IMR-90 (cell line): ENCODE results near the gene GABBR2. TPM values are rescaled to one million over a fixed set of nuclear protein-coding genes. Genes with fewer than 3 reads are reported as not detected.

Experiments
- ATAC-seq: fragments of 200-7000 bp; cut with Tn5 transposase; 2 replicates; pipeline ENCODE4 v1.9.1; 2020; ENCODE audit warnings: low read depth, mild to moderate bottlenecking, moderate library complexity
- BruUV-seq: library from RNA; stranded (reverse); fragments of 400-500 nt; replicated peaks from 2 replicates; lab custom pipeline; 2021; lab: Mats Ljungman, UMichigan
- CTCF ChIA-PET: fragments of 300-600 bp; formaldehyde crosslinking; extraction: SDS; loops from one replicate; lab custom pipeline; 2021; ENCODE audit warnings: antibody characterized with exemption; lab: Yijun Ruan, JAX
- POLR2A ChIA-PET: fragments of 300-600 bp; sonication (Branson Sonifier 250); formaldehyde crosslinking; loops from one replicate; lab custom pipeline; 2022; ENCODE audit warnings: antibody characterized with exemption; ENCODE audit not compliant: unreplicated experiment; lab: Charles Lee
- DNase-seq: peaks from one replicate; pipeline ENCODE4 v3.0.0; 2013
- H2AFZ ChIP-seq: replicated peaks from 2 replicates; pipeline ENCODE3; 2013; ENCODE audit warnings: low read length, mild to moderate bottlenecking; ENCODE audit not compliant: poor library complexity
- H2AK5ac ChIP-seq: 2 replicates; pipeline ENCODE4 v1.6.1; 2013; ENCODE audit warnings: low read depth, low read length, inconsistent platforms
- H2AK9ac ChIP-seq: replicated peaks from 2 replicates; pipeline ENCODE3; 2013; ENCODE audit warnings: mild to moderate bottlenecking, low read depth, low read length, moderate library complexity; ENCODE audit not compliant: poor library complexity
- H2BK120ac ChIP-seq: 2 replicates; pipeline ENCODE4 v1.6.1; 2013; ENCODE audit warnings: low read depth, low read length, inconsistent platforms
- H2BK15ac ChIP-seq: 3 replicates; pipeline ENCODE4 v1.6.1; 2013; ENCODE audit warnings: low read depth, low read length, inconsistent platforms
- H2BK20ac ChIP-seq: 2 replicates; pipeline ENCODE4 v1.6.1; 2013; ENCODE audit warnings: low read depth, mild to moderate bottlenecking, inconsistent platforms, low read length, moderate library complexity
- H2BK5ac ChIP-seq: 2 replicates; pipeline ENCODE4 v1.6.1; 2013; ENCODE audit warnings: mild to moderate bottlenecking, low read depth, low read length, inconsistent platforms; ENCODE audit not compliant: poor library complexity, severe bottlenecking
- H3K14ac ChIP-seq: replicated peaks from 2 replicates; pipeline ENCODE4 v1.6.1; 2013; ENCODE audit warnings: low read depth, low read length, inconsistent platforms
- H3K18ac ChIP-seq: 2 replicates; pipeline ENCODE4 v1.6.1; 2013; ENCODE audit warnings: low read depth, low read length, control low read depth
- H3K23ac ChIP-seq: 2 replicates; pipeline ENCODE4 v1.6.1; 2013; ENCODE audit warnings: low read depth, low read length, inconsistent platforms
- H3K27ac ChIP-seq: 2 replicates; pipeline ENCODE4 v1.5.1; 2013; ENCODE audit warnings: mild to moderate bottlenecking, control low read depth, low read length; ENCODE audit not compliant: insufficient read depth
- H3K27me3 ChIP-seq: 2 replicates; pipeline ENCODE4 v1.6.1; 2013; ENCODE audit warnings: low read length; ENCODE audit not compliant: control insufficient read depth, insufficient read depth
- H3K36me3 ChIP-seq: 2 replicates; pipeline ENCODE4 v1.6.1; 2013; ENCODE audit warnings: low read length, mixed read lengths; ENCODE audit not compliant: control insufficient read depth, insufficient read depth
- H3K4ac ChIP-seq: 2 replicates; pipeline ENCODE4 v1.6.1; 2013; ENCODE audit warnings: low read depth, low read length, inconsistent platforms
- H3K4me1 ChIP-seq: 2 replicates; pipeline ENCODE4 v1.6.1; 2013; ENCODE audit warnings: low read length, mixed read lengths; ENCODE audit not compliant: control insufficient read depth, insufficient read depth
- H3K4me2 ChIP-seq: 2 replicates; pipeline ENCODE4 v1.6.1; 2013; ENCODE audit warnings: low read depth, mild to moderate bottlenecking, control low read depth, low read length, moderate library complexity
- H3K4me3 ChIP-seq: 2 replicates; pipeline ENCODE4 v1.5.1; 2013; ENCODE audit warnings: low read depth, mild to moderate bottlenecking, control low read depth, low read length, moderate library complexity; ENCODE audit not compliant: insufficient read depth
- H3K56ac ChIP-seq: 2 replicates; pipeline ENCODE4 v1.6.1; 2013; ENCODE audit warnings: low read length, inconsistent platforms; ENCODE audit not compliant: insufficient read depth; ENCODE audit errors: extremely low read depth
- H3K79me1 ChIP-seq, 2 experiments: 2 replicates each; pipeline ENCODE4 v1.6.1; 2013; ENCODE audit warnings: low read length in 2 of 2, inconsistent platforms in 1 of 2, low read depth in 1 of 2
- H3K9ac ChIP-seq: 2 replicates; pipeline ENCODE4 v1.6.1; 2013; ENCODE audit warnings: low read depth, low read length, control low read depth
- H3K9me1 ChIP-seq: 2 replicates; pipeline ENCODE4 v1.6.1; 2013; ENCODE audit warnings: low read length, inconsistent platforms; ENCODE audit not compliant: insufficient read depth
- H3K9me3 ChIP-seq: 2 replicates; pipeline ENCODE4 v1.6.1; 2013; ENCODE audit warnings: low read length; ENCODE audit not compliant: control insufficient read depth, insufficient read depth
- H4K20me1 ChIP-seq: 2 replicates; pipeline ENCODE4 v1.6.1; 2013; ENCODE audit warnings: low read length, inconsistent platforms; ENCODE audit not compliant: insufficient read depth
- H4K5ac ChIP-seq: 2 replicates; pipeline ENCODE4 v1.6.1; 2013; ENCODE audit warnings: mild to moderate bottlenecking, low read depth, low read length, control low read depth
- H4K8ac ChIP-seq, 2 experiments: 2 replicates each; pipeline ENCODE4 v1.6.1; 2013; ENCODE audit warnings: low read depth in 2 of 2, low read length in 2 of 2, control low read depth in 1 of 2, inconsistent platforms in 1 of 2
- H4K91ac ChIP-seq: 2 replicates; pipeline ENCODE4 v1.6.1; 2013; ENCODE audit warnings: low read depth, low read length, inconsistent platforms; ENCODE audit not compliant: insufficient read depth
- BHLHE40 ChIP-seq: fragments of 150-350 bp; IDR thresholded peaks from 2 replicates; pipeline ENCODE4 v1.6.1; 2016; ENCODE audit warnings: mild to moderate bottlenecking, low read depth, low read length
- CEBPB ChIP-seq: IDR thresholded peaks from 2 replicates; pipeline ENCODE4 v1.6.1; 2012; ENCODE audit warnings: low read depth, low read length, improper control_type of control experiment
- CHD1 ChIP-seq: IDR thresholded peaks from 2 replicates; pipeline ENCODE4 v1.6.1; 2012; ENCODE audit warnings: low read depth, low read length, improper control_type of control experiment
- FOS ChIP-seq: fragments of 150-350 bp; IDR thresholded peaks from 2 replicates; pipeline ENCODE4 v1.6.1; 2016; ENCODE audit warnings: low read depth, low read length
- MAFK ChIP-seq: IDR thresholded peaks from 2 replicates; pipeline ENCODE4 v1.6.1; 2012; ENCODE audit warnings: low read depth, low read length, improper control_type of control experiment
- MAZ ChIP-seq: IDR thresholded peaks from 2 replicates; pipeline ENCODE4 v1.6.1; 2012; ENCODE audit warnings: low read depth, mild to moderate bottlenecking, low read length, improper control_type of control experiment, moderate library complexity, borderline replicate concordance
- MXI1 ChIP-seq: IDR thresholded peaks from 2 replicates; pipeline ENCODE4 v1.6.1; 2012; ENCODE audit warnings: low read depth, mild to moderate bottlenecking, low read length, moderate library complexity, borderline replicate concordance
- NFE2L2 ChIP-seq: fragments of 150-350 bp; IDR thresholded peaks from 2 replicates; pipeline ENCODE4 v1.6.1; 2016; ENCODE audit warnings: low read depth, mild to moderate bottlenecking, low read length
- POLR2A ChIP-seq: IDR thresholded peaks from 2 replicates; pipeline ENCODE4 v1.6.1; 2012; ENCODE audit warnings: mild to moderate bottlenecking, low read depth, low read length
- RAD21 ChIP-seq: IDR thresholded peaks from 2 replicates; pipeline ENCODE4 v1.6.1; 2012; ENCODE audit warnings: low read length, improper control_type of control experiment
- WGBS, 2 experiments: methylation state at CpG; one replicate each; pipeline versions ENCODE4 v1.1.5 to v1.1.7; 2013; ENCODE audit warnings: missing lambda C conversion rate in 2 of 2; ENCODE audit not compliant: insufficient read length in 1 of 2; ENCODE audit errors: extremely low coverage in 2 of 2; 5-methylcytosine and 5-hydroxymethylcytosine counted together
- dilution Hi-C: fragments of 300-500 bp; cut with HindIII; formaldehyde crosslinking; loops from one replicate; pipeline ENCODE4 v1.14.3; 2018; ENCODE audit warnings: low sequenced_read_pairs; ENCODE audit not compliant: unreplicated experiment
- in situ Hi-C: fragments of 300-500 bp; cut with MboI; formaldehyde crosslinking; loops from 3 replicates; pipeline ENCODE4 v1.14.3; 2019; ENCODE audit warnings: low sequenced_read_pairs, inconsistent platforms, mixed read lengths
- intact Hi-C: fragments of 100-400 bp; cut with micrococcal nuclease; formaldehyde crosslinking; loops from 2 replicates; pipeline ENCODE4 v1.10.0; 2022
- polyA plus RNA-seq, 3 experiments: library from polyadenylated mRNA; depleted of rRNA; stranded (reverse); fragments of >200 nt; gene quantifications; 2 replicates each; pipeline ENCODE4 v1.2.3, GENCODE V29; 2012; ENCODE audit warnings: low replicate concordance in 1 of 3
- total RNA-seq: library from RNA; depleted of rRNA; stranded (reverse); fragments of >200 nt; gene quantifications from 2 replicates; pipeline ENCODE4 v1.2.3, GENCODE V29; 2012
- TF ChIP-seq, protein P1 (sequence below): fragments of 150-350 bp; IDR thresholded peaks from 2 replicates; pipeline ENCODE4 v1.6.1; 2016; ENCODE audit warnings: low read depth, mild to moderate bottlenecking, low read length, moderate library complexity, borderline replicate concordance
- TF ChIP-seq, protein P2 (sequence below): conservative IDR thresholded peaks from 2 replicates; pipeline ENCODE4 v1.5.1; 2012; ENCODE audit warnings: mild to moderate bottlenecking, low read depth, low read length, improper control_type of control experiment
- TF ChIP-seq, protein P3 (sequence below): fragments of 150-350 bp; IDR thresholded peaks from 2 replicates; pipeline ENCODE4 v1.6.1; 2017; ENCODE audit warnings: mild to moderate bottlenecking, antibody characterized with exemption, low read length, low read depth

Gene GABBR2
- total and polyA plus RNA-seq, 2 of the 4 experiments (the other 2 are of a cell fraction), result 14.2 to 20.3 TPM

DNA sequence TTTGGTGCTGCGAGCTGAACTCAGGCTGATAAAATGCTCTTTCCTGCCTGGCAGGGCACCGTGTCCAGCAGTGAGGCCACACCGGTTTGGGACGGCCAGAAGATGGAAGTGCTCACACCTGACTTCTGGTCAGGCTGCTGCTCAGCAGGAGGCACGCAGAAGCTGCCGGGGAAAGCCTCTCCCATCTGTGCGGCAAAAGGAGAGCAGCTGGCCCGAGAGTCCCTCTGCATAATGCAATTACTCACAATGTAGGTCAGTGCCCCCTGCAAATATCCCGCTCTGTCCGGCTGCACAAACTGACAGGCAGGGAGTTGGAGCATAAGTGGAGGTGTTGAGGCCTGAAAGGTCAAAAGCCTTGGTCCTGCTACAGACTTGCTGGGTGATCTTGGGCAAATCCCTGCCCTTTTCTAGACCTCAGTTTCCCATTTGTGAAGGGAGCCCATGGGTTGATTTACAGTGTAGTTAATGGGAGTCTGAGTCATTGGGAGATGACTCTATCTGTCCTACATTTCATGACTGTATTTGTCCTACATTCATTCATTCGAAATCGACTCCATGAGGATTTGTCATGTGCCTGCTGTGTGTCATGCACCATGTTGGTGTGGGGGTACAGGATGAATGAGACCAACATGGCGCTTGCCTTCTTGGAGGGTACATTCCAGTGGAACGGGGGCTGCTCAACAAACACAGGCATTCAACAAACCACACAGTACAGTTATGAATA, 391.4 kb downstream of the GABBR2 start:
- CTCF ChIA-PET, result interaction anchor here (1.0 to 1.5 kb wide), 2 partner anchors 83 to 458 kb away, joined by 3 read pairs; no protein-coding TSS in a partner anchor
- WGBS, 2 experiments, result 35% methylated on average over 4 of the region's 14 CpGs; no CpG with 5 or more reads in 1 of the 2 experiments
- H2BK20ac ChIP-seq, result peak overlapping the region; percentile 85
- peak overlapping the region; percentile 74 for H2AK5ac ChIP-seq
- peak overlapping the region; percentile 69 for H2BK120ac ChIP-seq
- no peak overlapping the region for H3K9ac ChIP-seq
- H4K20me1 ChIP-seq, result 0 out of 2 replicates have a peak, but pooled peaks cover 3% of the 10 kb centered on the region
- no peak overlapping the region for H3K56ac ChIP-seq
- H3K14ac ChIP-seq, result 0 out of 2 replicates have a peak overlapping the region, but pooled peaks have one; percentile 61
- H3K4me2 ChIP-seq, result no peak overlapping the region
- in situ Hi-C loops (loop anchor here (5.0 kb wide), 2 partner anchors 390 to 455 kb away; partner anchors contain the start of gene GABBR2), intact Hi-C loops (loop anchor here (5.0 to 10.0 kb wide), 3 partner anchors 95 to 475 kb away; no protein-coding TSS in a partner anchor), dilution Hi-C loops (no loop called here)
- H4K5ac ChIP-seq, result no peak overlapping the region; the same call in 1 of the 2 replicates
- POLR2A ChIA-PET, result no interaction called here
- H2BK5ac ChIP-seq, result peak overlapping the region; percentile 64
- BruUV-seq, result no TSS peak
- no peaks in the 10 kb centered on the region for H3K9me3 ChIP-seq
- TF ChIP-seq RAD21, result no peak
- TF ChIP-seq FOS, result peak; percentile 58
- TF ChIP-seq MAFK, result no peak
- TF ChIP-seq, protein P1, sequence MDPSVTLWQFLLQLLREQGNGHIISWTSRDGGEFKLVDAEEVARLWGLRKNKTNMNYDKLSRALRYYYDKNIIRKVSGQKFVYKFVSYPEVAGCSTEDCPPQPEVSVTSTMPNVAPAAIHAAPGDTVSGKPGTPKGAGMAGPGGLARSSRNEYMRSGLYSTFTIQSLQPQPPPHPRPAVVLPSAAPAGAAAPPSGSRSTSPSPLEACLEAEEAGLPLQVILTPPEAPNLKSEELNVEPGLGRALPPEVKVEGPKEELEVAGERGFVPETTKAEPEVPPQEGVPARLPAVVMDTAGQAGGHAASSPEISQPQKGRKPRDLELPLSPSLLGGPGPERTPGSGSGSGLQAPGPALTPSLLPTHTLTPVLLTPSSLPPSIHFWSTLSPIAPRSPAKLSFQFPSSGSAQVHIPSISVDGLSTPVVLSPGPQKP, result no peak
- TF ChIP-seq CHD1, result no peak
- TF ChIP-seq, protein P2, sequence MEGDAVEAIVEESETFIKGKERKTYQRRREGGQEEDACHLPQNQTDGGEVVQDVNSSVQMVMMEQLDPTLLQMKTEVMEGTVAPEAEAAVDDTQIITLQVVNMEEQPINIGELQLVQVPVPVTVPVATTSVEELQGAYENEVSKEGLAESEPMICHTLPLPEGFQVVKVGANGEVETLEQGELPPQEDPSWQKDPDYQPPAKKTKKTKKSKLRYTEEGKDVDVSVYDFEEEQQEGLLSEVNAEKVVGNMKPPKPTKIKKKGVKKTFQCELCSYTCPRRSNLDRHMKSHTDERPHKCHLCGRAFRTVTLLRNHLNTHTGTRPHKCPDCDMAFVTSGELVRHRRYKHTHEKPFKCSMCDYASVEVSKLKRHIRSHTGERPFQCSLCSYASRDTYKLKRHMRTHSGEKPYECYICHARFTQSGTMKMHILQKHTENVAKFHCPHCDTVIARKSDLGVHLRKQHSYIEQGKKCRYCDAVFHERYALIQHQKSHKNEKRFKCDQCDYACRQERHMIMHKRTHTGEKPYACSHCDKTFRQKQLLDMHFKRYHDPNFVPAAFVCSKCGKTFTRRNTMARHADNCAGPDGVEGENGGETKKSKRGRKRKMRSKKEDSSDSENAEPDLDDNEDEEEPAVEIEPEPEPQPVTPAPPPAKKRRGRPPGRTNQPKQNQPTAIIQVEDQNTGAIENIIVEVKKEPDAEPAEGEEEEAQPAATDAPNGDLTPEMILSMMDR, result no peak
- no peak for TF ChIP-seq POLR2A
- TF ChIP-seq MAZ, result no peak
- no peak for TF ChIP-seq NFE2L2
- TF ChIP-seq MXI1, result 0 out of 2 replicates have a peak, but pooled peaks have one; percentile 40
- TF ChIP-seq CEBPB, result no peak
- TF ChIP-seq BHLHE40, result peak; percentile 43; the same call in 1 of the 2 replicates
- TF ChIP-seq, protein P3, sequence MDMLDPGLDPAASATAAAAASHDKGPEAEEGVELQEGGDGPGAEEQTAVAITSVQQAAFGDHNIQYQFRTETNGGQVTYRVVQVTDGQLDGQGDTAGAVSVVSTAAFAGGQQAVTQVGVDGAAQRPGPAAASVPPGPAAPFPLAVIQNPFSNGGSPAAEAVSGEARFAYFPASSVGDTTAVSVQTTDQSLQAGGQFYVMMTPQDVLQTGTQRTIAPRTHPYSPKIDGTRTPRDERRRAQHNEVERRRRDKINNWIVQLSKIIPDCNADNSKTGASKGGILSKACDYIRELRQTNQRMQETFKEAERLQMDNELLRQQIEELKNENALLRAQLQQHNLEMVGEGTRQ, result peak; percentile 59
- DNase-seq (peak; percentile 86), ATAC-seq (peak; percentile 38; the same call in 1 of the 2 replicates)
- no peak overlapping the region for H3K4me3 ChIP-seq
- no peaks in the 10 kb centered on the region for H3K36me3 ChIP-seq
- peak overlapping the region; percentile 65 for H3K4ac ChIP-seq
- H2AFZ ChIP-seq, result peak overlapping the region; percentile 68
- H3K4me1 ChIP-seq, result peaks cover 17% of the 10 kb centered on the region
- peaks cover 0 to 49% of the 10 kb centered on the region in 2 experiments; a peak in 2 of 4 replicates for H3K79me1 ChIP-seq
- no peaks in the 10 kb centered on the region for H3K27me3 ChIP-seq
- peak overlapping the region; percentile 68 for H2AK9ac ChIP-seq
- peaks cover 19% of the 10 kb centered on the region for H3K9me1 ChIP-seq
- H3K27ac ChIP-seq, result no peak overlapping the region; the same call in 1 of the 2 replicates
- H3K18ac ChIP-seq, result no peak overlapping the region
- peak overlapping the region; percentile 50 for H4K91ac ChIP-seq
- no peak overlapping the region for H3K23ac ChIP-seq
- peak overlapping the region; percentile 66; the same call in 1 of the 3 replicates for H2BK15ac ChIP-seq
- peak overlapping the region in 1 of 2 experiments; percentile 68; a peak in 1 of 4 replicates for H4K8ac ChIP-seq
